Natural killer cell (primary cell): ENCODE data around the gene ITGA3. TPM values are rescaled to one million over a fixed set of nuclear protein-coding genes. Genes with fewer than 3 reads are reported as not detected.

Experiments
- ATAC-seq, 3 donors: fragments of 150-1000 bp in 2 of 3; fragments of 200-7000 bp in 1 of 3; cut with Tn5 transposase; 1 replicate in 1 of 3; 2 replicates in 2 of 3; pipeline ENCODE4 v1.10.0; 2021; ENCODE audit warnings: mild to moderate bottlenecking in 2 of 3, moderate library complexity in 2 of 3
- DNase-seq, 2 donors: peaks; one replicate each; pipeline versions ENCODE4 v3.0.0 to v3.0.0-alpha.2; 2013 to 2021; ENCODE audit warnings: mixed read lengths in 1 of 2
- H3K27ac ChIP-seq: one replicate; pipeline ENCODE4 v1.5.1; 2013; ENCODE audit warnings: mild to moderate bottlenecking, low read length
- H3K27me3 ChIP-seq: one replicate; pipeline ENCODE4 v1.6.1; 2013; ENCODE audit warnings: low read length; ENCODE audit not compliant: control insufficient read depth, insufficient read depth
- H3K36me3 ChIP-seq: one replicate; pipeline ENCODE4 v1.6.1; 2013; ENCODE audit warnings: low read length; ENCODE audit not compliant: control insufficient read depth, insufficient read depth
- H3K4me1 ChIP-seq: one replicate; pipeline ENCODE4 v1.6.1; 2013; ENCODE audit warnings: low read length; ENCODE audit not compliant: control insufficient read depth, insufficient read depth
- H3K4me3 ChIP-seq: one replicate; pipeline ENCODE4 v1.5.1; 2013; ENCODE audit warnings: low read length
- H3K9me3 ChIP-seq: one replicate; pipeline ENCODE4 v1.6.1; 2013; ENCODE audit warnings: low read length; ENCODE audit not compliant: control insufficient read depth, insufficient read depth
- H3K27ac Mint-ChIP-seq, 2 donors: one replicate each; pipeline ENCODE4 v1.8.0; 2022; ENCODE audit warnings: mild to moderate bottlenecking in 2 of 2, mixed read lengths in 2 of 2, moderate library complexity in 1 of 2
- H3K27me3 Mint-ChIP-seq, 2 donors: one replicate each; pipeline ENCODE4 v1.8.0; 2022; ENCODE audit warnings: low read depth in 2 of 2, mixed read lengths in 2 of 2
- H3K36me3 Mint-ChIP-seq: one replicate; pipeline ENCODE4 v1.8.0; 2022; ENCODE audit warnings: mixed read lengths
- H3K4me1 Mint-ChIP-seq, 2 donors: one replicate each; pipeline ENCODE4 v1.8.0; 2022; ENCODE audit warnings: mixed read lengths in 2 of 2
- H3K4me3 Mint-ChIP-seq: one replicate; pipeline ENCODE4 v1.8.0; 2022; ENCODE audit warnings: mild to moderate bottlenecking, moderate library complexity, mixed read lengths
- H3K9me3 Mint-ChIP-seq, 2 donors: one replicate each; pipeline ENCODE4 v1.8.0; 2022; ENCODE audit warnings: mixed read lengths in 2 of 2
- WGBS: methylation state at CpG from one replicate; pipeline ENCODE4 v1.1.7; 2013; ENCODE audit warnings: missing lambda C conversion rate; ENCODE audit not compliant: insufficient coverage; 5-methylcytosine and 5-hydroxymethylcytosine counted together
- intact Hi-C: fragments of 100-400 bp; cut with micrococcal nuclease; formaldehyde crosslinking; loops from one replicate; pipeline ENCODE4 v1.14.2; 2022
- total RNA-seq, 4 donors: library from RNA; stranded (reverse); fragments of 120-200 nt in 1 of 4; gene quantifications; one replicate each; pipeline versions ENCODE4 v1.2.3 to v1.2.4, GENCODE V29; 2013 to 2022
- TF ChIP-seq, protein P1 (sequence below): fragments of 200-600 bp; IDR thresholded peaks from one replicate; pipeline ENCODE4 v1.8.0; 2022; ENCODE audit warnings: antibody characterized with exemption

Gene ITGA3
- total RNA-seq, 3 donors from 2014 or later (not counting 1 experiment from before 2014, with no cell fraction given) = 0.47 to 2.8 (median 1.4) TPM

GRCh38 chr17:50115756-50116155 lies 59.8 kb downstream of the ITGA3 start:
- H3K4me3 ChIP-seq = no peak overlapping the region
- Mint-ChIP-seq H3K9me3 (no peaks in the 10 kb centered on the region), H3K27me3 (peaks cover 39 to 43% of the 10 kb centered on the region in 2 donors), H3K36me3 (no peaks in the 10 kb centered on the region), H3K27ac (no peak overlapping the region), H3K4me1 (peaks cover 12 to 14% of the 10 kb centered on the region in 2 donors), H3K4me3 (no peak overlapping the region)
- 45% methylated on average over 17 of the region's 17 CpGs for WGBS
- DNase-seq = no peak
- no peaks in the 10 kb centered on the region for H3K9me3 ChIP-seq
- TF ChIP-seq, protein P1, sequence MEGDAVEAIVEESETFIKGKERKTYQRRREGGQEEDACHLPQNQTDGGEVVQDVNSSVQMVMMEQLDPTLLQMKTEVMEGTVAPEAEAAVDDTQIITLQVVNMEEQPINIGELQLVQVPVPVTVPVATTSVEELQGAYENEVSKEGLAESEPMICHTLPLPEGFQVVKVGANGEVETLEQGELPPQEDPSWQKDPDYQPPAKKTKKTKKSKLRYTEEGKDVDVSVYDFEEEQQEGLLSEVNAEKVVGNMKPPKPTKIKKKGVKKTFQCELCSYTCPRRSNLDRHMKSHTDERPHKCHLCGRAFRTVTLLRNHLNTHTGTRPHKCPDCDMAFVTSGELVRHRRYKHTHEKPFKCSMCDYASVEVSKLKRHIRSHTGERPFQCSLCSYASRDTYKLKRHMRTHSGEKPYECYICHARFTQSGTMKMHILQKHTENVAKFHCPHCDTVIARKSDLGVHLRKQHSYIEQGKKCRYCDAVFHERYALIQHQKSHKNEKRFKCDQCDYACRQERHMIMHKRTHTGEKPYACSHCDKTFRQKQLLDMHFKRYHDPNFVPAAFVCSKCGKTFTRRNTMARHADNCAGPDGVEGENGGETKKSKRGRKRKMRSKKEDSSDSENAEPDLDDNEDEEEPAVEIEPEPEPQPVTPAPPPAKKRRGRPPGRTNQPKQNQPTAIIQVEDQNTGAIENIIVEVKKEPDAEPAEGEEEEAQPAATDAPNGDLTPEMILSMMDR = no peak
- no peak overlapping the region for H3K27ac ChIP-seq
- intact Hi-C loops = no loop called here
- H3K4me1 ChIP-seq = peaks cover 11% of the 10 kb centered on the region
- no peaks in the 10 kb centered on the region for H3K36me3 ChIP-seq
- peaks cover 11% of the 10 kb centered on the region for H3K27me3 ChIP-seq
- ATAC-seq = no peak

- H3K9me3 ChIP-seq = no peaks in the 10 kb centered on the region
- peaks cover 11% of the 10 kb centered on the region for H3K4me1 ChIP-seq
- Mint-ChIP-seq H3K27ac (peak overlapping the region in 1 of 2 donors; percentile 51), H3K4me3 (peak overlapping the region; percentile 53), H3K27me3 (peaks cover 41 to 50% of the 10 kb centered on the region in 2 donors), H3K36me3 (no peaks in the 10 kb centered on the region), H3K9me3 (no peaks in the 10 kb centered on the region), H3K4me1 (peaks cover 12 to 14% of the 10 kb centered on the region in 2 donors)
- no peaks in the 10 kb centered on the region for H3K36me3 ChIP-seq
- H3K27me3 ChIP-seq = peaks cover 11% of the 10 kb centered on the region
- H3K27ac ChIP-seq = no peak overlapping the region
- no peak overlapping the region for H3K4me3 ChIP-seq
- peak; percentile 45 to 82 for DNase-seq
- WGBS = 3% methylated on average over 63 of the region's 64 CpGs
- ATAC-seq = peak; percentile 72 to 94 (median 91)
- intact Hi-C loops = no loop called here
- TF ChIP-seq, protein P1 = peak; percentile 27
Observed at GRCh38 chr17:50117202-50118051, 61.5 kb downstream of the ITGA3 start.

DNA sequence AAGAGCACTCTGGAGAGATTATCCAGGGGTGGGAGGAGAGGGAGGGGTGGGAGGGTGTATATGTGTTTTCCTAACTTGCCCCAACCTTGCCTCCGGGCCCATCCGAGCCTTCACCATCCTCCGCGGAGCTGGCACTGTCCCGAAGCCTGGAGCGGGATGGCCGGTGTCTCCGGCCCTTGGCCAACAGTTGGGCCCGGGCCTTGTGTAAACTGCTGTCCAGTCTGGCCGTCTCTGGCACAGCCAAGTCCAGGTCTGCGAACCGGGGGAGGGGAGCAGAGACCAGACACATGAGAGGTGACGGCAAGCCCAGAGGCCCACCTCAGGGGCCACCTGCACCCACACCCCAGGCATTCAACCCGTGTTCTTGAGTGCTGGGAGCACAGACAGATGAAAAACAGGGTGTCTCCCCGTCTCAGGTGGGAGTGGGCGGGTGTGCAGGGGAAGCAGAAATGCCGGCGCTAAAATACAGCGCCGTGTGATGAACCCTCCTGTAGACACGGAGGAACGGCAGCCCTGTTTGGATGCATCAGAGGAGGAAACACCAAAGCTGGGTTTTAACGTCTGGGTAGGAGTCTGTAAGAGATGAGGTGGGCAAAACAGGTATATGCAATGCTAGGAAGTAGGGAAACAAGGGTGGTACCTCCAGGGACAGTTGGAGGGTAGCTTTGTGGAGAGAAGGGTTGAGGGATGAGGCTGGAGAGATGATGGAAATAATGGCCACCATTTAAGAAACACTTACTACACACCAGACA lies 62.3 kb downstream of the ITGA3 start:
- DNase-seq = no peak
- H3K27ac ChIP-seq = no peak overlapping the region
- Mint-ChIP-seq H3K4me3 (no peak overlapping the region), H3K27ac (no peak overlapping the region), H3K27me3 (peaks cover 48 to 53% of the 10 kb centered on the region in 2 donors), H3K9me3 (no peaks in the 10 kb centered on the region), H3K36me3 (no peaks in the 10 kb centered on the region), H3K4me1 (peaks cover 12 to 14% of the 10 kb centered on the region in 2 donors)
- peaks cover 11% of the 10 kb centered on the region for H3K4me1 ChIP-seq
- H3K4me3 ChIP-seq = no peak overlapping the region
- intact Hi-C loops = no loop called here
- WGBS = 91% methylated on average over 22 of the region's 23 CpGs
- H3K27me3 ChIP-seq = peaks cover 11% of the 10 kb centered on the region
- no peak for ATAC-seq
- H3K36me3 ChIP-seq = no peaks in the 10 kb centered on the region
- TF ChIP-seq, protein P1 = no peak
- no peaks in the 10 kb centered on the region for H3K9me3 ChIP-seq
